Hematopoietic multipotent progenitor cell treated with erythropoietin and hydrocortisone succinate and interleukin-3 and kit ligand, for 6 days (in vitro differentiated cells): ENCODE data around the gene TBX10.
A peak's percentile ranks its signal among the peaks of the same experiment; 100 is the strongest.
"Not testable (repeated sequence)": the region's sequence is repeated elsewhere in the genome, so short reads cannot be mapped to it uniquely, and the experiment has no call there.

ENCODE experiments used
- DNase-seq: peaks from one replicate; pipeline ENCODE4 v3.0.0-alpha.2; 2015

The TBX10 gene

DNA sequence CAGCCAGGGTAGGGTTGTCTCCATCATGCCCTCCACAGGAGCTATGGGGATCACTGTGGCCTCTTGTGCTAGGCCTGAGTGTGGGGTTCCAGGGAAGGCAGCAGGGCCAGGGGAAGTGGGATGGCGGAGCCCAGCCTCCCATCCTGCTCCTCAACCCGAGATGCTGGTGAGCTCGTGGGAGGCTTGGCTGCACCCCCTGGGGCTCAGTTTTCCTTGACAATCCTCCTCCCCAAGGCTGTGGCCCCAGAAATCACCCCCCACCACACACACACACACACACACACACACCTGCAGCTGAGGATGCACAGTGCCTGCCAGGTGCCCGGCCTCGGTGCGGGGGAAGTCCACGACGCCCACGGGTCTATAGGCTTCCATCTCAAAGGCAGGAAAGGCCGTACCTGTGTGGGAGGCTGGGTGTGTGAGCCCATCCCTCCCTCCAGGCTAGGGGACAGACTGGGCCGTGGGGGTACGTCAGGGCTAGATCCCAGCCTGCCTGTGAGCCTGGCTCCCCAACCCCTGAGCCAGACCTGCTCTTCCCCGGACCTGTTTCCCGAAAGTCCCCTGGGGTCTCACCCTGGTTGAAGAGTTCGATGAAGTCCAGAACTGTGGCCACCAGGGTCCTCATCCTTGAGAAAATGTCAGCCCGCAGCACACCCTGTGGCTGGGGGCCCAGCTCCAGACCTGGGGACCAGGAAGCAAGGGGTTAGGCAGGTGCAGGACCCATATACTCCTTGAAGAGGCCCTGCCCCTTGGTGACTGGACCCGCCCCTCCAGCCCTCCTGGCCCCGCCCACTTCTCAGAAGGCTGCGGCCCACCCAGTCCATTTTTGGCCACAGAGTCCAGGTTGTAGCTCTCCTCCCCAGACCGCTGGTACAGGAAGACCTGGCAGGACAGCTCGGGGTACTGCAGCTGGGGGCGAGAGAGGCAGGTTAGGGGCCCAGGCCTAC is 5.2 kb upstream of the TBX10 start:
- no peak for DNase-seq

DNA sequence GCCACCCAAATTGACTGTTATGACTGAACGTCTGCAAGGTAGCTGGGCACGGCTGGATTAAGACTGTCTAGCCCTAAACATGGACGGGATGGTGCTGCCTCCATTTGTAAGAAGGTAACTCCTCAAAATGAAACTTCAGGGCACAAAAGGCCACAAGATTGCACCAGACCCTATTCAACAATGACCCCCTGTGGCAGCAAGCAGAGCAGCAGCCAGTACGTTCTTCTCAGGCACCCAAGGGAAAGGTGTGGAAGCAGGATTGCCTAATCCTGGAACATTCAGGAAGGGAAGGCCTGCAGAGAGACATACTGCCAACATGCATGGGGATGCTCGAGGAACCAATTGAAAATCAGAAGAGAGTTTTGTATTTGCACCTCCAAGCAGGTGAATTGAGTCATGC is 4.5 kb upstream of the TBX10 start:
- peak; percentile 47 for DNase-seq

DNA sequence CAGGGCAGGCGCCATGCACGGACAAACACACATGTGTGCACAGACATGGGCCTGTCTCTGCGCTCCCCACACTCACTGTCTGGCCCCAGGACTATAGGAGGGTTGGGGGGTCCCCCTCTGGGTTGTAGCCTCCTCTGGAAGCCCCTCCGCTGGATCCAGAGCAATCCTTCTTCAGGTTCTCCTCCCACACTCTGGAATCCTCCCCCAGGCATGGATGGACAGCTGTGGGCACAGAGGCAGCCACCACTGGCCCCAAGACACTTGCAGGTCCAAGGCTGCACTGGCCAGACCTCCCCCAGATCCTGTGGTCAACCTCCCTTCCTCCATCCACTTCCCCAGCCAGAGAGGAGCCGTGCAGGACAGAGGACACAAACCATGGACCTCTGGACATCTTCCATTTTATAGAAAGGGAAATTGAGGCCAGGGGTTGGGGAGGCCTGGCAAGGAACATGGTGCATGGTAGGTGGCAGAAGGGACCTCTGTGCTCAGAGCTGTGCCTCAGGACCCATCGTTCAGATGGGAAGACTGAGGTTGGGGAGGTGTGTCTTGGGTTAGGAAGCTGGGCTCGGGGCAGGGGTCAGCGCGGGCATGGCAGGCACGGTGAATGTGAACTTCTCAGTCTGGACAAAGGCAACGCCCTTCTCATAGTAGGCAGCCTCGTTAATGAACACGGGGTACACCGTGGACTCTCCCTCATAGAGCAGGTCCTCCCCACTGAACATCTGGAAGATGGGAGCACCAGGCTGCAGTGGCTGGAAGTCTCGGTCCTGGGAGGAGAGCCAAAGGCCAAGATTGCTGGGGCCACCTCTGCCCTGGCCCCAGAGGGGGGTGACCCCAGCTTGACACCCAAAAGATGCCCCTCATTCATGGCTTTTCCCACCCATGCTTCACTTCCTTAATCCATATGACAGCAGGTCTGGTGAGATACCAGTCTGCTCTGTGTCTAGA is 2.9 kb upstream of the TBX10 start:
- DNase-seq: no peak

DNA sequence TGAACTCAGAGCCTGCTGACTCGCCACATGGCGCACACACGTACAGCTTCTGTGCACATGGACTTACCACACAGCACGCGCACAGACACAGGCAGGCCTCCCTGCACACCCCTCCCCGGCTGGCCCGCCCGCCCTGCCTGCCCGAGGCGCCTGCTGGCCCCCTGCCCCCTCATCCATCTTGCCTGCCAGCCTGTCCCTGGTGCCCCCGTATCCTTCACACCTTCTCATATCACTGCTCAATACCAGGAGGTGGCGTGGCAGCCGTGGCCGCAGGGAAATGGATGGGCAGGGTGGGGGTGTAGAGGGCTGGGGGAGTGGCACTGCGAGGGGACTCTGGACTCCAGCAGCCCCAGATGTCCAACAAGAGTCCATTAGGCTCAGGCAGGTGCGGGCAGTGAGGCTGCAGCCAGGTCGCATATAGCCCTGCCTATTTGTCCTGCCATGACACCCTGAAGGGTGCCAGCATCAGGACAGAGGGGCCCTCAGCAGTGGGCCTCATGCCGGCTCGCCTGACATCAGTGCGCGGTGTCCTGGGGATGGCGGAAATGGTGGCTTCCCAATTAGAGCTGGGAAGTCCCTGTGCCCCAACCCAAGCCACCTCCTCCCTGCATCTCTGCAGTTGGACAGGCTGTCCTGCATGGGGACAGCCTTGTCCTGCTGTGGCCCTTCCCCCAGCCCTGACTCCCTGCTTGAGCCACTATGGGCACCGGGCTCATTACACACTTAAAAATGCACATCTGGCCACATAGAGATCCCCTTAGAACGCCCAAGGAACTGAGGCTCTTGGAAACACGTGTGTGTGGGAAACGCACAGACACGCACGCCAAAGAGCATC is 2.0 kb upstream of the TBX10 start:
- DNase-seq: no peak

DNA sequence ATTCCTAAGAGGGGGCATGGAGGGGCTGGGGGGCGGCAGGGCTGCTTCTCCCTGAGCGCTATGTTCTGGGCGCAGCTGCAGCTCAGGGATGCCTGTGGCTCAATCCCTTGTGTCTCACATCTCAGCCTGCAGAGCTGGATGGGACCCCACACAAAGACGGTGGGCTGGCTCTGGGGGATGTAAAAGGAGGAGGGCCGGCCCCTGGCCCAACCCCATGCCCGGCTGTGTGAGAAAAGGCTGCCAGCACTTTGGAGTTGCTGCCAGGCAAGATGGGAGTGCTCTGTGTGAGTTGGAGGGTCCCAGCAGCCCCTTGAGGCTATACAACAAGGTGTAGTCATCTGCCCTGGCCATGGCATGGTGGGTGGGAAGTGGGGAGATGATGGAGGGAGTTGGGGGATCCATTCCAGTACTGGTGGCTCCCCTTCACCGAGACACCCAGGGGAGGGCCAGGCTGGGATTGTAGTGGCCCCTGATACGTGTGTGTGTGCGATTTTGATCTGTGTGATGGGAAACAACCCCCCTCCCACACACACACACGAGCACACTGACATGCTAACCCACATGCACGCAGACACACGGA is 1.3 kb upstream of the TBX10 start:
- no peak for DNase-seq

DNA sequence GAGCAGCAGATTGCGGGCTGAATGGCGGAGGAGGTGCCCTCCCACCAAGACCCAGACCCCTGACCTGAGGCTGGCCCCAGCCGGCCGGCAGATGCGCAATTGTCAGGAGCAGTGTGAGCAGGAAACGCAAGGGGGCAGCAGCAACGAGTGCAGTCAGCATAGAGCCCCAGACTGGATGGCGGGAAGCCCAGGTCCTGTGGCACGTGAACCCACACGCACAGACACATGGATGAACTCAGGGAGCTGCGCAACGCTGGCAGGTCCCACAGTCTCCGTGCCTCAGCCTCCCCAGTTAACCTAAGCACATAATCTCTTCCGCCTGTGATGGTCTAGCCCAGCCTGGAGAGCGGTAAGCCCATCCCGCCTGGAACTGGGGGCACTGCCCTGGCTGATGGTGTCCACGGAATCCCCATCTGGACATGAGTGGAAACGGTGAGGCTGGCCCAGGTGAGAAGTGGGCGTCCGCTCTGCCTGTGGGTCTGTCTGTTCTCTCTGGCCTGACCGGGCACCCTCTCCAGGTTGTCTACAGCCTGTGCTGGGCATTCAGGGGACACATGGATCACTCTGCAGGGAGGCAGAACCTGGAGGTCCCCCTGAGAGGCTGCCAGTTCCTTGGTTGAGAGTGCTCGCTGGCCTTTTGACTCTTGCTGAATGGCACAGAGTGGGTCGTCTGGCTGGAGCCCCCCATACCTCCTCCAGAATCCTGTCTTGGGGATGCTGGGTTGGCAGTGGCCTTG is 626 bp upstream of the TBX10 start:
- DNase-seq: peak; percentile 81

DNA sequence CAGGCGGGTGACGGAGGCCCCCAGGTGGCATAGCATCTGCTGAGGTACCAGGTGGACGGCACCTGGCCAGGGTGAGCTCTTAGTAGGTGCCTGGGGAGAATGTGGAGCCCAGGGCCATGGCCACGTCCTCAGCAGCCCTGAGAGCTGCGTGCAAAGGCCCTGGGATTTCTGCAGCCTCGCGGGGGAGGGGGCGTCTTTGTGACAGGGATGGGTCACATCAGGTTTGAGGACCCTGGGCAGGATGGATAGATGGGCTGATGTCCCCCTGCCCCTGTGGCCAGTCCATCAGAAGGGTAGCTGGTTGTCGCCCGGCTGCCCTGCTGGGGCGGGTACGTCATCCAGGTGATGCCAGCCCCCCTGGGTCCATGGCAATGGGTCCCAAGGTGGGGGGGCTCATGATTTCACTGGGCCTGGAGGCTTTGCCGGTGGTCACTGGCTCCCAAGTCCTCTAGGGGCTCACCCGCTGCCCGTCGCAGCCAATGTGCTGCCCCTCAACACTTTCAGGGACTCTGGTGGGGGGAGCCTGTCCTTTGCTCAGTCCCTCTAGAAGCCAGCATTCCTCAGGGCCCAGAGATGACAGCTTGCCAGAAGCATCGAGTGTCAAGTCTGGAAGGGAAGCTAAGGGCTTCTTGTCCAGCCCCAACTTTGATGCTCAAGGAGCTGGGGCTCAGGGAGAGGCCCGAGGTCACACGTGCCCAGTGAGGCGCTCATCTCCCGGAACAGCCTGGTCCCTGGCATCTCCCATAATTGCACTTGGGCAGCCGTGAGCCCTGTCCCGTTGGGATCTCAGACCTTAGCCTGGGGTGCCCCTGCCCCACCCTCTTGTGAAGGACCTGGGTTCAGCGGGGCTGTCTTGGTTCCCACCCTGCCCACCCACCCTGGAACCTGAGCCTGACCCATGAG is 777 bp downstream of the TBX10 start:
- DNase-seq: no peak

DNA sequence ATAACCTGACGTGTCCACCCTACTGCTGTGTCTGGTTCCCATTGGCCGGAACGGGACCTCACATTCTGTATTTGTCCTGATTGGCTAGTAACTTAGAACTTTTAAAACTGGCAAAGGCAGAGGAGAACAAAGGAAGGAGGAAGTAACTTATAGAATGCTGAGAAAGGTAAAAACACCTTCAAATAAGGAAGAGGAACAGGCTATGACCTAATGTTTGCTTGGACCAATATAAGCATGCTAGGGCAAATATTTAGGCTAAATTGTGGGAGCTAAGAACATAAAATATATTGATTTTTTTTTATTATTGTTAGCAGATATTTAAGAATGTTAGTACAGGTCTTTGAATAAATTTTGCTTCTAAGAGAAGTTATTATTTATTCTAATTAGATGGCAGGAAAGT is 2.1 kb downstream of the TBX10 start:
- not testable (repeated sequence) for DNase-seq

DNA sequence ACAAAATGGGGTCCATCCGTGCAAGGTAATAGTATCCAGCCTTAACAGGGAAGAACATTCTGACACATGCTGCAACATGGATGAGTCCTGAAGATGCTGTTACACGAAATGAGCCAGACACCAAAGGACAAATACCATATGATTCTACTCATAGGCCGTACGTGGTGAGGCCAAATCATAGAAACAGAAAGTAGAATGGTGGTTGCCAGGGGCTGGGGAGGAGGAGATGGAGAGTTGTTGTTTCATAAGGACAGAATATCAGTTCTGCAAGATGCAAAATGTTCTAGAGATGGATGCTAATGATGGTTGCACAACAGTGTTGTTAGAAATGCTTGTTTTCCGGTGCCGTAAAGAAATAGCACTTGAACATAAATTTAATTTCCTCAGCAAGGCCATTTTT is 2.6 kb downstream of the TBX10 start:
- DNase-seq: no peak

DNA sequence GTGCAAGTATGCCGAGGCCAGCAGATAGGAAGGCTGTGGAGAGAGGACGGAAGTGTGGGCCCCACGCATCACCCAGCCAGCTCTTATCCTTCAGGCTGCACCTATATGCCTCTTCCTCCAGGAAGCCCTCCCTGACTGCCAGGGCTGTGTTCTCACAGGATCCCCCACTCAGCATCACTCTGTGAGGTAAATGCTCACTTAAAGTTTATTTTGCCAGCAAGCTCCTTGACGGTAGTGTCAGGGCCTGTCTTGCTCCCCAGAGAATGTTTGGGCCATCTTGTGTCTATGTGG is 4.4 kb downstream of the TBX10 start:
- no peak for DNase-seq

DNA sequence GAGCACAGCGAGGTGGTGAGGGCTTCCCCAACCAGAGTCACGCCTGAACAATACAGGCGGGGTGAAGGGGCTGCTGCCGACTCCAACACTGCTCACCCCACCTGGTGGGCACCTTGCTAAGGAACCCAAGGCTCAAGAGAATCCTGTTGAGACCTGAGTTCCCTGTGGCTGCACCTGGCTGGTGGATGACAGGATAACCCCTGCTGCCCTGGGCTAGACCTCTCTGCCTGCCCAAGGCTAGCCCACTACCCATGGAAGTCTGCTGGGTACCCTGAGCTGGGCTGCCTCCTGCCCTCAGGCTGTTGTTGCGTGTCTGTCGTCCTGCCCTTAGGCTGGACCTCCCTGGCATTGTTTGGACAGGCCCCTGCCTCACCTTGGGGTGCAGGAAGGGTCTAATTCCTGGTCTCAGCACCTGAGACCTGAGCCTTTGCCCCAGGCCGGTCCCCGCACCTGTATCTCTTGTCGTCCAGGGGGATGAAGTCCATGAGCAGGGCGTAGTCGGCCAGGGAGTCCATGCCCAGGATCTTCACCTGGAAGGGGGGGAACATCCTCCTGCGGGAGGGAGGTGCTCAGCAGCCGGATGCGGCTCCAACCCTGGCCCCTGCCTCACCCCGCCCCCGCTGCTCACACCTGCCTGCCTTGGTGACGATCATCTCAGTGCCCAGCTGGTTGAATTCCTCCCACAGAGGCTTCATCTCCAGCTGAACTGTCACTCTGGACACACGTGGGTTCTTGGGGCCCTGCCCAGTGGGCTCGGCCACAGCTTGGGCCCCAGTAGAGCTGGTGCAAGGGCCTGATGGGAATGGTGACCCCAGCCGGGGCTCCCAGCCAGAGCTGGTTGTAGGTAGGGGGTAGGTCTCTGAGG is 5.0 kb downstream of the TBX10 start:
- no peak for DNase-seq

DNA sequence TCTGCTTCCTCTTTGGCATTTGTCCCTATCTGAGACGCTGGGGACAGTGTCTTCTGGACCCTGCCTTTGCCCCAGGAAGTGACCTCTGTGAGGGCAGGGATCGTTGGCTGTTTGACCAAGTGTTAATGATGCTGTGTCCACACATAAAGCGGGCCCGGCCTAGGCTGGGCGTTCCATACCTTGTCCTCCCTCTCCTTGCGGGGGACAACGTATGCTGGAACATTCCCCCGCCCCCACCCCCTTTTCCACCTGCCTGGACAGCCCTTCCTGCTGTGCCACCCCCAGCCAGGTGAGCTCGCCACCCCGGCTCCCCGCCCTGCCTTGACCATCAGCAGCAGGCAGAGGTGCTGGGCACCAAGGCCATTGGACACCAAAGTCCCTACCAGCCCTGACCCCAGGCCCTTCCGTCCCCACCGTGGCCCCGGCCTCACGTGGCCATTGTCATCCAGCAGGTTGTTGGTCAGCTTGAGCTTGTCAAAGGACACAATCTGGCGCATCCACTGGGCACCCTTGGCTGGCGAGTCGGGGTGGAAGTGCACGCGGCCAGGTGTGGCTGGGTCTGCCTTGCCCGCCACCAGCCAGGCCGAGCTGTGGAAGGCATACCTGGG is 5.7 kb downstream of the TBX10 start:
- no peak for DNase-seq

DNA sequence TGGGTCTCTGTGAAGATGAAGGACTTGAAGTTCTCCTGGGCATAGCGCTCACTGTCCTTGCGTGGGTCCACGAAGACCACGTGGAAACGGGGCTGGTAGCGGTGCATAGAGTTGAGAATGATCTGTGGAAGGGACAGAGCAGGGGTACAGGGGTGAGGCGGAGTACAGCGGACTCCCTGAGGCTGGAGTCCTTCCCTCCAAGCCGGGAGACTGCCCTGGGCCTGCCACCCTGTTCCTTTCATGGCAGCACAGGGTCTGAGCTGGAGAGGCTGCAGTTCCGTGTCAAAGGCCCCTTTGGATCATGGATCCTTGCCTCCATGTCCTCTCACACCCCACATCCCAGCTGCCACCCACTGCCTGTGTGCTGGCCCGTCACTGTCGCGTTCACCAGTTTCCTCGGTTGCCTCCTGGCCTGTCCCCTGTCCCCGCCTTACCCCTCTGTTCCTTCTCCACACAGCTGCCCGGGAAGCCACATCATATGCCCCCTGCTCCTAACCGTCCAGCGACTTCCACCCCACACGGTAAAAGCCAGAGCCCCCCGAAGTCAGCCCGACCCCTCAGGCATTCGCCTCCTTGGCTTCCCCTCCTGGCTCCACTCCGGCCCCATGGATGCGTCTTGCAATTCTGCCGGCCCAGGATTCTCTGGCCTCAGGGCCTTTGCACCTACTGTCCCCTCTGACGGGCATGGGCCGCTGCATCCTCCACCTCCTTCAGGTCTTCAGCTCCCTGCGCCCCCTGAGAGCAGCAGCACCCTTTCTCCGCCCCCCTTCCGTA is 6.4 kb downstream of the TBX10 start:
- no peak for DNase-seq

DNA sequence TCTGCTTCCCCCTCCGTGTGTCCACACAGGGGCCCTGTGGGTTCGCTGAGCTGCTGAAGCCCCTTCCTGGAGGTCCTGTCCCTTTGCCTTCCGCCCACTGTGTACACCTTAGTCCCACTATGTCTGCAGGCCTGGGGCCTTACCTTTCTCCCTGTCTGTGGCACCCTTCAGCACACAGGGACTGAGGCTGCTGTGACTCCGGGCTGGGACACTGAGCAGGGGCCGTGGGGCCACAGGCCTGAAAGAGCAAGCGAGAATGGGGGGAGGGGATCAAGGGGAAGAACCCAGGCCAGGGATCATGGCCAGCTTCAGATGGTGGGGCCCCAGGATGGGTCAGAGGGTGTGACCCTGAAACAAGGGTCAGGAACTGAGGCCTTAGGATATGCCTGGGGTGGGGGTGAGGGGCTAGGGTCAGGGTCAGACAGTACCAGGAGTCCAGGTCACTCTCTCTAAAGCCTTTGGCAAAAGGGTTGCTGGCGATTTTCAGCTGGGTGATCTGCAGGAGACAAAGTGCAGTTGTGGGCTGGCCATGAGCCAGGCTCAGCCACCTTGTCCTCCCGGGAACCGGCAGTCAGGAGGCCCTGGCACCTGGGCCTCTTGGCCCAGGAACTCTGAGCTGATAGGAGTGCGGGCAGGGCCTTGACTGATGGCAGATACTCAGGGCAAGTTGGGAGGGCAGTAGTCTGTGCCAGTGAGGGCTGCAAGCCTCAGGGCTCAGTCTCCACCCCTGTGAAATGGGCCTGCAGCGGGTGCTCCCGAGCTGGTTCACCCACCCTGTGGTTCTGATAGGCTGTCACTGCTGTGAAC is 7.2 kb downstream of the TBX10 start:
- peak; percentile 77 for DNase-seq

DNA sequence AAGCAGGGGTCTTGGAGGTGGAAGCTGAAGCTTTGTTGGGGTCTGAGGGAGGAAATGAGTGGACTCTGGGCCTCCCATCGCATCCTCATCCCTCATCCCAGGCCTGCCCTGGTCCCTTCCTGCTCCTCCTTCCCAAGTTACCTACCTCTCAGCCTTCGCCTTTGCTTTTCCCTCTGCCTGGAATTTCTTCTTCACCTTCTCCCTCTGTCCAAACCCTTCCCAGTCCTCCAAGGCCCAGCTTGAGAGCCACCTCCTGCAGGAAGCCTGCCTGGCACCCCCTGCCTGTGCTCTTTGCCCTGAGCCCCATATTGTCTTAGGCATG is 7.7 kb downstream of the TBX10 start:
- DNase-seq: no peak

DNA sequence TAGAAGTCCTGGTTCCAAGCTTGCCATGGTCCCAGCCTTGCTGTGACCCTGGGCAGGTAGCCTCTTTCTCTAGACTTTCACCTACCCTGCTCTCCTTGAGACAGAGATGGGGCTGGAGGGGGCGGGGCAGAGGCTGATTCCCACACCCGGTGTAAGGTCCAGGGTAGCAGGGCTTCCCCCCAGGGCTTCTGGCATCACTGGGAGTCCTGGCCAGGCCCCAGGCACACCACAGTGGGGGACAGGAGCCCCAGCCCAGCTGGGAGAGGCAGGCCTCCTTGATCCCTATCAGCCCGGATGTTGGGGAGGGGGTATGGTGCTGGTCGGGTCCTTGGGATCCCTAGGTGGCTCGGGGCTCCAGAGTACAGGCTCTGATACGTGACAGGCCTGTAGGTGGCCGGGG is 8.2 kb downstream of the TBX10 start:
- no peak for DNase-seq

DNA sequence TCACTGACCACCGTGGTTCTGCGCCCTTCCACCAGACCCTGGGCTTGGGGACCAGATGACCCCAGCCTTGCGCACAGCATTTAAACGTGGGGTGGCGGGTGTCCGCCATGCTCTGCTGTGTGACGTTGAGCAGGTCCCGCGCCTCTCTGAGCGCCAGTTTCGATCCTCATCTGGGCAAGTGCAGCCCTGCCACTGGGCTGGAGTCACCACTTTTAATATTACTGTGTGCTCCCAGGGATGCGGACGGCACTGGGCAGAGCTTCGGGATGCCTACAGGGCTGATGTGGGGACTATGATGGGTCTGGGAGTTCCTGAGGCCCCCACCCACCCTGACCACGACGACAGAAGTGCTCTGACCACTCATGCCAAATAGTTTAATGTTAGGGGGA is 8.6 kb downstream of the TBX10 start:
- DNase-seq: no peak
